ENCODE results near the gene CCBE1.

DNA sequence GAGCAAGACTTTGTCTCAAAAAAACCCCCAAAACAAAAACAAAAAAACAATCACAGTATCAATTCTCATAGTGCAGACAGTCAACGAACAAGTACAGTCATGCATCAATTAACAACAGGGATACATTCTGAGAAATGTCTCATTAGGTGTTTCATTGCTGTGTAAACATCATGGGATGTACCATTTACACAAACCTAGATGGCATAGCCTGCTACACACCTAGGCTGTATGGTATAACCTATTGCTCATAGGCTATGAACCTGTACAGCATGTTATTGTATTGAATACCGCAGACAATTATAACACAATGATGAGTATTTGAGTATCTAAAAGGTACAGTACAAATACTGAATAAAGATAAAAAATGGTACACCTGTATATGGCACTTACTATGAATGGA is 270.4 kb downstream of the CCBE1 start:
- TF ChIP-seq, protein P1, sequence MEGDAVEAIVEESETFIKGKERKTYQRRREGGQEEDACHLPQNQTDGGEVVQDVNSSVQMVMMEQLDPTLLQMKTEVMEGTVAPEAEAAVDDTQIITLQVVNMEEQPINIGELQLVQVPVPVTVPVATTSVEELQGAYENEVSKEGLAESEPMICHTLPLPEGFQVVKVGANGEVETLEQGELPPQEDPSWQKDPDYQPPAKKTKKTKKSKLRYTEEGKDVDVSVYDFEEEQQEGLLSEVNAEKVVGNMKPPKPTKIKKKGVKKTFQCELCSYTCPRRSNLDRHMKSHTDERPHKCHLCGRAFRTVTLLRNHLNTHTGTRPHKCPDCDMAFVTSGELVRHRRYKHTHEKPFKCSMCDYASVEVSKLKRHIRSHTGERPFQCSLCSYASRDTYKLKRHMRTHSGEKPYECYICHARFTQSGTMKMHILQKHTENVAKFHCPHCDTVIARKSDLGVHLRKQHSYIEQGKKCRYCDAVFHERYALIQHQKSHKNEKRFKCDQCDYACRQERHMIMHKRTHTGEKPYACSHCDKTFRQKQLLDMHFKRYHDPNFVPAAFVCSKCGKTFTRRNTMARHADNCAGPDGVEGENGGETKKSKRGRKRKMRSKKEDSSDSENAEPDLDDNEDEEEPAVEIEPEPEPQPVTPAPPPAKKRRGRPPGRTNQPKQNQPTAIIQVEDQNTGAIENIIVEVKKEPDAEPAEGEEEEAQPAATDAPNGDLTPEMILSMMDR (IDR thresholded peaks at IDR 0.05; ENCODE audit: insufficient read depth, low read length, poor library complexity, severe bottlenecking): no peak
- no peak for TF ChIP-seq EZH2phosphoT487 (conservative IDR thresholded peaks at IDR 0.05; ENCODE audit: low read length)

Measured in SU-DHL-6 (cell line).